PC-9 (cell line): ENCODE measurements around the gene MYO10. TPM values are rescaled to one million over a fixed set of nuclear protein-coding genes. Genes with fewer than 3 reads are reported as not detected.
A peak's percentile ranks its signal among the peaks of the same experiment; 100 is the strongest.

Experiments
- BruUV-seq: library from RNA; stranded (reverse); fragments of 400-500 nt; replicated peaks from 2 replicates; lab custom pipeline; 2021; lab: Mats Ljungman, UMichigan
- CTCF ChIA-PET: fragments of 300-600 bp; sonication (Branson Sonifier 250); formaldehyde crosslinking; loops from one replicate; lab custom pipeline; 2022; ENCODE audit warnings: antibody characterized with exemption; lab: Charles Lee
- POLR2A ChIA-PET: fragments of 300-600 bp; sonication (Branson Sonifier 250); formaldehyde crosslinking; loops from one replicate; lab custom pipeline; 2022; ENCODE audit warnings: antibody characterized with exemption; ENCODE audit not compliant: unreplicated experiment; lab: Charles Lee
- DNase-seq, 2 experiments: peaks; one replicate each; pipeline versions ENCODE4 v3.0.0 to v3.0.0-alpha.2; 2015 to 2022; ENCODE audit warnings: mixed read lengths in 1 of 2
- H2AFZ ChIP-seq: fragments of 200-600 bp; sonication (generic); 2 replicates; pipeline ENCODE4 v1.8.1; 2017; ENCODE audit warnings: antibody characterized with exemption
- H3F3A ChIP-seq: fragments of 200-600 bp; sonication (generic); 2 replicates; pipeline ENCODE4 v1.8.1; 2017; ENCODE audit warnings: antibody characterized with exemption, mild to moderate bottlenecking, low read depth; ENCODE audit not compliant: insufficient read depth
- H3K27ac ChIP-seq: fragments of 200-600 bp; sonication (generic); 2 replicates; pipeline ENCODE4 v1.6.1; 2016; ENCODE audit warnings: mixed run types
- H3K27me3 ChIP-seq: fragments of 200-600 bp; sonication (generic); 2 replicates; pipeline ENCODE4 v1.6.1; 2016; ENCODE audit warnings: low read depth, mixed run types; ENCODE audit not compliant: insufficient read depth
- H3K36me3 ChIP-seq: fragments of 200-600 bp; sonication (generic); 2 replicates; pipeline ENCODE4 v1.6.1; 2016; ENCODE audit warnings: low read depth, mixed run types
- H3K4me1 ChIP-seq: fragments of 200-600 bp; sonication (generic); replicated peaks from 2 replicates; pipeline ENCODE4 v1.6.1; 2016; ENCODE audit warnings: mixed run types; ENCODE audit not compliant: insufficient read depth
- H3K4me2 ChIP-seq: fragments of 200-600 bp; sonication (generic); 2 replicates; pipeline ENCODE4 v1.6.1; 2017; ENCODE audit warnings: mixed run types
- H3K4me3 ChIP-seq: fragments of 200-600 bp; sonication (generic); 2 replicates; pipeline ENCODE4 v1.6.1; 2016; ENCODE audit warnings: mixed run types
- H3K79me2 ChIP-seq: fragments of 200-600 bp; sonication (generic); 2 replicates; pipeline ENCODE4 v1.6.1; 2017; ENCODE audit warnings: low read depth, mixed run types
- H3K9me2 ChIP-seq: fragments of 200-600 bp; sonication (generic); 2 replicates; pipeline ENCODE4 v1.8.1; 2017; ENCODE audit warnings: mild to moderate bottlenecking; ENCODE audit not compliant: insufficient read depth
- H3K9me3 ChIP-seq: fragments of 200-600 bp; sonication (generic); 2 replicates; pipeline ENCODE4 v1.8.1; 2016; ENCODE audit warnings: low read depth; ENCODE audit not compliant: insufficient read depth
- H4K20me1 ChIP-seq: fragments of 200-600 bp; sonication (generic); 2 replicates; pipeline ENCODE4 v1.8.1; 2017; ENCODE audit not compliant: insufficient read depth
- CTCF ChIP-seq: fragments of 200-600 bp; sonication (generic); conservative IDR thresholded peaks from 2 replicates; pipeline ENCODE4 v1.6.1; 2017; ENCODE audit warnings: mixed run types, antibody characterized with exemption, mild to moderate bottlenecking, moderate library complexity
- EZH2 ChIP-seq: fragments of 200-600 bp; sonication (generic); IDR thresholded peaks from 2 replicates; pipeline ENCODE4 v1.8.0; 2017; ENCODE audit warnings: antibody characterized with exemption, low read depth
- intact Hi-C: fragments of 100-400 bp; cut with micrococcal nuclease; formaldehyde crosslinking; loops from one replicate; pipeline ENCODE4 v1.10.0; 2022; ENCODE audit not compliant: unreplicated experiment
- total RNA-seq: library from RNA; stranded (reverse); gene quantifications from 2 replicates; pipeline ENCODE4 v1.2.3, GENCODE V29; 2021

MYO10 gene
- total RNA-seq, 1 experiment from 2014 or later, result 92.8 TPM

- ChIA-PET POLR2A (no interaction called here), CTCF (no interaction called here)
- peaks cover 17% of the 10 kb centered on the region for H3K4me1 ChIP-seq
- no peaks in the 10 kb centered on the region; the same call in 1 of the 2 replicates for H3K9me2 ChIP-seq
- H4K20me1 ChIP-seq, result no peaks in the 10 kb centered on the region
- no TSS peak for BruUV-seq
- peaks cover 95% of the 10 kb centered on the region for H3K79me2 ChIP-seq
- DNase-seq, result no peak
- TF ChIP-seq EZH2, result no peak
- H3K9me3 ChIP-seq, result no peaks in the 10 kb centered on the region
- H2AFZ ChIP-seq, result no peak overlapping the region
- no peaks in the 10 kb centered on the region for H3K36me3 ChIP-seq
- H3K27me3 ChIP-seq, result no peaks in the 10 kb centered on the region
- no peak overlapping the region for H3K4me3 ChIP-seq
- peaks cover 3% of the 10 kb centered on the region; the same call in 1 of the 2 replicates for H3F3A ChIP-seq
- intact Hi-C loops, result no loop called here
- H3K27ac ChIP-seq, result no peak overlapping the region
- no peak overlapping the region for H3K4me2 ChIP-seq
These were observed 28.8 kb downstream of the MYO10 start for GRCh38 chr5:16907270-16907669.

- ChIA-PET POLR2A (interaction anchor here (0.6 kb wide), 2 partner anchors 227 to 459 kb away, joined by 4 to 13 read pairs; no protein-coding TSS in a partner anchor), CTCF (no interaction called here)
- intact Hi-C loops, result no loop called here
- peak in 1 of 2 experiments; percentile 64 for DNase-seq
- Histone ChIP-seq H3K27ac (no peak overlapping the region), H2AFZ (no peak overlapping the region), H4K20me1 (no peaks in the 10 kb centered on the region), H3K9me2 (no peaks in the 10 kb centered on the region; the same call in 1 of the 2 replicates), H3K4me3 (no peak overlapping the region), H3K36me3 (no peaks in the 10 kb centered on the region), H3K4me2 (peak overlapping the region; percentile 12), H3K79me2 (peaks cover 89% of the 10 kb centered on the region), H3K4me1 (peaks cover 13% of the 10 kb centered on the region), H3K27me3 (no peaks in the 10 kb centered on the region), H3K9me3 (no peaks in the 10 kb centered on the region), H3F3A (no peaks in the 10 kb centered on the region)
- TF ChIP-seq EZH2 (no peak), CTCF (no peak)
- BruUV-seq, result no TSS peak
These were observed 29.8 kb downstream of the MYO10 start for GRCh38 chr5:16906255-16906654.

- Histone ChIP-seq H3K9me3 (no peaks in the 10 kb centered on the region), H3F3A (peaks cover 4% of the 10 kb centered on the region; the same call in 1 of the 2 replicates), H3K4me2 (no peak overlapping the region), H3K4me3 (no peak overlapping the region), H3K9me2 (no peaks in the 10 kb centered on the region; the same call in 1 of the 2 replicates), H3K36me3 (no peaks in the 10 kb centered on the region), H3K4me1 (peaks cover 22% of the 10 kb centered on the region), H3K79me2 (peaks cover 89% of the 10 kb centered on the region), H2AFZ (no peak overlapping the region), H3K27me3 (no peaks in the 10 kb centered on the region), H4K20me1 (no peaks in the 10 kb centered on the region), H3K27ac (no peak overlapping the region)
- ChIA-PET CTCF (no interaction called here), POLR2A (no interaction called here)
- TF ChIP-seq EZH2 (no peak), CTCF (no peak)
- intact Hi-C loops, result no loop called here
- BruUV-seq, result no TSS peak
- DNase-seq, result no peak
These were observed 32.4 kb downstream of the MYO10 start for GRCh38 chr5:16903480-16904300.
